Heart left ventricle (tissue), 13 donors: ENCODE results near the gene DAP.

Experiments
- CTCF ChIP-seq, 12 donors: fragments of 200-600 bp; sonication (generic) in 4 of 12; IDR thresholded peaks; one replicate each; pipeline versions ENCODE4 v1.5.0 to v1.8.0; 2018 to 2022; ENCODE audit warnings: antibody characterized with exemption in 12 of 12, mild to moderate bottlenecking in 5 of 12
- POLR2A ChIP-seq, 2 donors: fragments of 450-650 bp; IDR thresholded peaks; one replicate each; pipeline ENCODE4 v1.6.1; 2017; ENCODE audit warnings: antibody characterized with exemption in 2 of 2, mild to moderate bottlenecking in 2 of 2, moderate library complexity in 2 of 2
- donor health status: ischemic (EF 13 %, LVEDD 7.1; RV severe dilation, severe dysfunction).
- donor health status: DM: no; HTN: yes; CAD: no.
- donor health status: DM: no; HTN: no; CAD: no.
- donor health status: ischemic (EF 25% LVEDD 6.9; RV normal size, moderate dysfunction).
- donor health status: ischemic (EF 25% LVEDD 5.7; RV mildly dilated, moderate dysfunction).
- donor health status: ischemic (EF 35%, LVEDD 5.7; RV mildly dilated, moderate dysfunction).
- donor health status: nonischemic (EF 11% LVEDD 7.7; RV severe dilation, severe dysfunction).
- donor health status: DM: yes; HTN: yes; CAD: no.
- donor health status: PGD.
- donor health status: ischemic (EF 29% LVEDD 5.4; RV normal size, mild dysfunction).
- donor health status: nonischemic (EF 23%, LVEDD 6.1; RV moderate dilation, normal function).

DNA sequence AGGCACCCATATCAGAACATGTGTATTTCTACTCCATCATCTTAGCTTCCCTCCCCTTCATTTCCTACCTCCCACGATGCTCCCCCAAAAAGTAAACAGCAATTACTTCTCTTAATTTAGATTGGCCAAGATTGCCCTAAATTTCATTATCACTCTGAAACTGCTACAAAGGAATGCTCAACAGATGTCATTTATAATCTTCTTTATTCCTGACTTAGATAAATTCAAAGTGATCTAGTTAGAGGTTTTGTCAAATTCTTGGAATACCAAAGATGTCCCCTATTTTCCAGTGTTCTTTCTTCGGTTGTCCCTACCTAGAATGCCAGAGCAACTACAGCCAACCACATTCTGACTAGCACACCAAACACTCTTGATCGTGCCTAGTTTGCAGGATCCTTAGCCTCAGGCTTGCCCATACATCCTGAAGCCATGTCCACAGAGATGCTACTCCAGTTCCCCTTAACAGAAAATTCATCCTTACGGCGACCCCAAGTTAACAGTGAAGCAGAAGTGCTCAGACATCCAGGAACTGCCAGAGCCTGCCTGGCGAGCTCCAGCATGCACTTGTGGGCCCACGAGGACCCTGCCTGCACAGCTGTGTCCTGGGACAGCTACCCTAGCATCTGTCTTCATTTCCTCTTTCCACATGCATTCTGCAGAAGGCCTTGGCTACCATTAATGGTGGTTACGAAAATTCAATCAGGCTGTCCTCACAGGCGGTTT is 31.6 kb downstream of the DAP start:
- no peak for TF ChIP-seq POLR2A (IDR thresholded peaks at IDR 0.05)
- no peak for TF ChIP-seq CTCF (IDR thresholded peaks at IDR 0.05)
